ENCODE measurements around the gene ALDH1B1. TPM values are rescaled to one million over a fixed set of nuclear protein-coding genes. Genes with fewer than 3 reads are reported as not detected.

Gene ALDH1B1
- total RNA-seq, 6 donors from 2014 or later: 2.1 to 18.0 (median 8.5) TPM

GRCh38 chr9:38391278-38392118, 1.0 kb upstream of the ALDH1B1 start:
- Histone ChIP-seq H3K4me3 (peak overlapping the region in 2 of 4 donors; percentile 85 to 86), H3K4me1 (peaks cover 13 to 22% (median 16%) of the 10 kb centered on the region in 4 donors), H3K27me3 (no peaks in the 10 kb centered on the region), H3K9me3 (no peaks in the 10 kb centered on the region), H3K27ac (peak overlapping the region in 1 of 4 donors; percentile 40), H3K36me3 (peaks cover 0 to 10% (median 9%) of the 10 kb centered on the region in 4 donors)
- ATAC-seq (ENCODE audit: low FRiP score in 2 of 2): no peak
- 84 to 89% methylated on average over 15 to 18 of the region's 18 CpGs for WGBS, 2 donors
- TF ChIP-seq CTCF (IDR thresholded peaks at IDR 0.05) (no peak), EP300 (IDR thresholded peaks at IDR 0.05) (no peak), POLR2AphosphoS5 (IDR thresholded peaks at IDR 0.05) (no peak), POLR2A (IDR thresholded peaks at IDR 0.05) (no peak)
- DNase-seq: no peak

- 6 to 18% methylated on average over 3 to 9 of the region's 9 CpGs for WGBS, 2 donors
- Histone ChIP-seq H3K4me3 (peak overlapping the region; percentile 76 to 89 (median 86)), H3K9me3 (no peaks in the 10 kb centered on the region), H3K27me3 (no peaks in the 10 kb centered on the region), H3K36me3 (peaks cover 0 to 27% (median 15%) of the 10 kb centered on the region in 4 donors), H3K27ac (peak overlapping the region in 3 of 4 donors; percentile 36 to 69 (median 61)), H3K4me1 (peaks cover 13 to 22% (median 16%) of the 10 kb centered on the region in 4 donors)
- no peak for ATAC-seq (ENCODE audit: low FRiP score in 2 of 2)
- DNase-seq: no peak
- TF ChIP-seq CTCF (IDR thresholded peaks at IDR 0.05): no peak
- TF ChIP-seq EP300 (IDR thresholded peaks at IDR 0.05): no peak
- TF ChIP-seq POLR2AphosphoS5 (IDR thresholded peaks at IDR 0.05): no peak
- TF ChIP-seq POLR2A (IDR thresholded peaks at IDR 0.05): no peak
Observed at GRCh38 chr9:38393128-38393796, 760 bp downstream of the ALDH1B1 start.

- peaks cover 9 to 22% (median 11%) of the 10 kb centered on the region in 4 donors for H3K4me1 ChIP-seq
- no peaks in the 10 kb centered on the region for H3K27me3 ChIP-seq
- H3K36me3 ChIP-seq: peaks cover 0 to 29% (median 15%) of the 10 kb centered on the region in 4 donors
- 81 to 96% methylated on average over 8 to 9 of the region's 9 CpGs for WGBS, 2 donors
- no peaks in the 10 kb centered on the region for H3K9me3 ChIP-seq
- no peak for DNase-seq
- TF ChIP-seq EP300 (IDR thresholded peaks at IDR 0.05): no peak
- TF ChIP-seq CTCF (IDR thresholded peaks at IDR 0.05): no peak
- TF ChIP-seq POLR2A (IDR thresholded peaks at IDR 0.05): no peak
- no peak for TF ChIP-seq POLR2AphosphoS5 (IDR thresholded peaks at IDR 0.05)
- no peak overlapping the region for H3K27ac ChIP-seq
- ATAC-seq (ENCODE audit: low FRiP score in 2 of 2): no peak
- H3K4me3 ChIP-seq: no peak overlapping the region
Observed at GRCh38 chr9:38394416-38394815, 1.9 kb downstream of the ALDH1B1 start.

GRCh38 chr9:38395653-38396370, 3.3 kb downstream of the ALDH1B1 start:
- TF ChIP-seq EP300 (IDR thresholded peaks at IDR 0.05) (no peak), POLR2AphosphoS5 (IDR thresholded peaks at IDR 0.05) (no peak), CTCF (IDR thresholded peaks at IDR 0.05) (no peak), POLR2A (IDR thresholded peaks at IDR 0.05) (no peak)
- peak in 1 of 2 donors; percentile 56 for DNase-seq
- Histone ChIP-seq H3K4me1 (peaks cover 9 to 24% (median 11%) of the 10 kb centered on the region in 4 donors), H3K36me3 (peaks cover 0 to 29% (median 15%) of the 10 kb centered on the region in 4 donors), H3K27ac (no peak overlapping the region), H3K4me3 (no peak overlapping the region), H3K9me3 (no peaks in the 10 kb centered on the region), H3K27me3 (no peaks in the 10 kb centered on the region)
- 90 to 91% methylated on average over 24 to 30 of the region's 30 CpGs for WGBS, 2 donors
- no peak for ATAC-seq (ENCODE audit: low FRiP score in 2 of 2)

All from upper lobe of left lung (tissue), 6 donors.